Choroid plexus epithelial cell (primary cell): Measurements from ENCODE around the gene B3GALT2.

ENCODE experiments used
- DNase-seq: peaks from one replicate; pipeline ENCODE4 v3.0.0-alpha.2; 2010; ENCODE audit warnings: low read depth
- H3K4me3 ChIP-seq: 2 replicates; pipeline ENCODE4 v1.5.1; 2011; ENCODE audit warnings: low read depth, mild to moderate bottlenecking, control low read depth, low read length, moderate library complexity
- CTCF ChIP-seq: conservative IDR thresholded peaks from 2 replicates; pipeline ENCODE4 v1.5.1; 2011; ENCODE audit warnings: low read depth, mild to moderate bottlenecking, control low read depth, inconsistent platforms, low read length, moderate library complexity

B3GALT2 gene

DNA sequence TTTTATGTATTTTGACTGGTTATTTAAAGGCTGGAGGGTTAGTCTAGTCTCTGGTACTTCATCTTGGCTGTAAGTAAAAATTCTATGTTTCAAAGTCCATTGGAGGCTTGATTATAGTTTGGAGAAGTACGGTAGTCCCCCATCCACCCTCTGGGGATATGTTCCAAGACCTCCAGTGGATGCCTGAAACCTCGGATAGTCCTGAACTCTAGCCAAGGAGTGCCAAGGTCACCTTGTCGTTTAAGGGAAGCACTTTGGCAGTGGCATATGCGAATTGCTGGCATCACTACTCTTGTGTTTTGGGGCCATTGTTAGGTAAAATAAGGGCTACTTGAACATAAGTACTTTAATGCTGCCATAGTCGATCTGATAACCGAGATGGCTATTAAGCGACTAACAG is 46.2 kb downstream of the B3GALT2 start:
- no peak for DNase-seq
- TF ChIP-seq CTCF, result no peak
- H3K4me3 ChIP-seq, result no peak overlapping the region

DNA sequence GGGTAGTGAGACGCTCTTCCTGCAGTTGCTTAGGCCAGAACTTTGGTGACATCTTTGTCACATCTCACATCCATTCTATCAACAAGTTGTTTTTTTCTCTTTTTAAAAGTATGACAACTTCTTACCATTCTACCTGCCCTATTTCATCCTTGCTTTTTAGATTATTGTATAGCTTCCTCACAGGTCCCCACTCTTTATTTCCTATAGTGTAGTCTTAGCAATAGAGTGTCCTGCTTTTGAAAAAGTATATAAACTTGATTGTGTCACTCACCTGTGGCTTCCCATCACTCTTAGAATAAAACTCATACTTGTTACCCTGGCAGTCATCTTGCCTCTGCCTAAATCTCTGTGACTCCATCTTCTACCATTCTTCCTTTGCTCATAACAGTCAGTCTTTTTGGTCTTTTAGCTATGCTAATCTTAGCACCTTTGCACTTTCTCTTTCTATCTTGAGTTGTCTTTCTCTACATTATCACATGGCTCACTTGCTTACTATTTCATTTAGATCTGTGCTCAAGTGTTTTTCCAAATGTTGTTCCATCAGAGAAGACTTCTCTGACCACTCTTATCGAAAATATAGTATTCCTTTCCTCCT is 55.0 kb downstream of the B3GALT2 start:
- no peak for TF ChIP-seq CTCF
- no peak for DNase-seq
- H3K4me3 ChIP-seq, result no peak overlapping the region
